Inferior parietal cortex (tissue), 1 donor: ENCODE results near the gene VPS13A.
"Not testable (repeated sequence)": the region's sequence is repeated elsewhere in the genome, so short reads cannot be mapped to it uniquely, and the experiment has no call there.

Experiments used
- DNase-seq: peaks from one replicate; pipeline ENCODE4 v3.0.0-alpha.2; 2016; ENCODE audit errors: extremely low spot score

Gene VPS13A

GRCh38 chr9:77183581-77183980, 6.2 kb downstream of the VPS13A start:
- no peak for DNase-seq

- no peak for DNase-seq
These were observed 10.9 kb downstream of the VPS13A start for GRCh38 chr9:77188242-77188641.

- DNase-seq = no peak
These were observed 17.1 kb downstream of the VPS13A start for GRCh38 chr9:77194423-77194822.

- no peak for DNase-seq
These were observed 32.8 kb downstream of the VPS13A start for GRCh38 chr9:77210116-77210515.

GRCh38 chr9:77211561-77211960, 34.2 kb downstream of the VPS13A start:
- no peak for DNase-seq

- no peak for DNase-seq
These were observed 35.5 kb downstream of the VPS13A start for GRCh38 chr9:77212801-77213200.

- DNase-seq = no peak
These were observed 38.5 kb downstream of the VPS13A start for GRCh38 chr9:77215874-77216273.

- no peak for DNase-seq
These were observed 41.3 kb downstream of the VPS13A start for GRCh38 chr9:77218612-77219011.

GRCh38 chr9:77221431-77221830, 44.1 kb downstream of the VPS13A start:
- no peak for DNase-seq

- DNase-seq = no peak
These were observed 47.5 kb downstream of the VPS13A start for GRCh38 chr9:77224746-77225312.

- DNase-seq = no peak
These were observed 59.4 kb downstream of the VPS13A start for GRCh38 chr9:77236693-77237092.

- no peak for DNase-seq
These were observed 60.6 kb downstream of the VPS13A start for GRCh38 chr9:77237896-77238295.

- no peak for DNase-seq
These were observed 73.7 kb downstream of the VPS13A start for GRCh38 chr9:77251050-77251449.

GRCh38 chr9:77257275-77257674, 79.9 kb downstream of the VPS13A start:
- DNase-seq = no peak

- no peak for DNase-seq
These were observed 84.3 kb downstream of the VPS13A start for GRCh38 chr9:77261605-77262004.

- not testable (repeated sequence) for DNase-seq
These were observed 90.4 kb downstream of the VPS13A start for GRCh38 chr9:77267762-77268161.

- DNase-seq = no peak
These were observed 93.8 kb downstream of the VPS13A start for GRCh38 chr9:77271023-77271690.

- DNase-seq = no peak
These were observed 99.5 kb downstream of the VPS13A start for GRCh38 chr9:77276799-77277198.

- no peak for DNase-seq
These were observed 100.4 kb downstream of the VPS13A start for GRCh38 chr9:77277719-77278118.

- DNase-seq = no peak
These were observed 106.7 kb downstream of the VPS13A start for GRCh38 chr9:77283991-77284390.

GRCh38 chr9:77284616-77285015, 107.3 kb downstream of the VPS13A start:
- DNase-seq = no peak

- DNase-seq = no peak
These were observed 113.0 kb downstream of the VPS13A start for GRCh38 chr9:77290373-77290772.

- DNase-seq = no peak
These were observed 114.4 kb downstream of the VPS13A start for GRCh38 chr9:77291714-77292113.

- DNase-seq = no peak
These were observed 116.6 kb downstream of the VPS13A start for GRCh38 chr9:77293949-77294348.
